ENCODE data around the gene RIMS1. TPM values are rescaled to one million over a fixed set of nuclear protein-coding genes. Genes with fewer than 3 reads are reported as not detected.

The RIMS1 gene
- total and polyA plus RNA-seq, 12 donors = 0.07 to 2.8 (median 0.20) TPM; not detected in 3

- no peaks in the 10 kb centered on the region for H3K36me3 ChIP-seq
- intact Hi-C loops (cut with DNase I) = no loop called here
- WGBS, 2 donors = 49 to 54% methylated on average over 7 of the region's 7 CpGs
- H3K4me1 ChIP-seq = peaks cover 0 to 8% (median 0%) of the 10 kb centered on the region in 9 donors
- ATAC-seq (no peak), DNase-seq (no peak)
- no peak overlapping the region for H3K4me3 ChIP-seq
- TF ChIP-seq, protein P1, sequence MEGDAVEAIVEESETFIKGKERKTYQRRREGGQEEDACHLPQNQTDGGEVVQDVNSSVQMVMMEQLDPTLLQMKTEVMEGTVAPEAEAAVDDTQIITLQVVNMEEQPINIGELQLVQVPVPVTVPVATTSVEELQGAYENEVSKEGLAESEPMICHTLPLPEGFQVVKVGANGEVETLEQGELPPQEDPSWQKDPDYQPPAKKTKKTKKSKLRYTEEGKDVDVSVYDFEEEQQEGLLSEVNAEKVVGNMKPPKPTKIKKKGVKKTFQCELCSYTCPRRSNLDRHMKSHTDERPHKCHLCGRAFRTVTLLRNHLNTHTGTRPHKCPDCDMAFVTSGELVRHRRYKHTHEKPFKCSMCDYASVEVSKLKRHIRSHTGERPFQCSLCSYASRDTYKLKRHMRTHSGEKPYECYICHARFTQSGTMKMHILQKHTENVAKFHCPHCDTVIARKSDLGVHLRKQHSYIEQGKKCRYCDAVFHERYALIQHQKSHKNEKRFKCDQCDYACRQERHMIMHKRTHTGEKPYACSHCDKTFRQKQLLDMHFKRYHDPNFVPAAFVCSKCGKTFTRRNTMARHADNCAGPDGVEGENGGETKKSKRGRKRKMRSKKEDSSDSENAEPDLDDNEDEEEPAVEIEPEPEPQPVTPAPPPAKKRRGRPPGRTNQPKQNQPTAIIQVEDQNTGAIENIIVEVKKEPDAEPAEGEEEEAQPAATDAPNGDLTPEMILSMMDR (IDR thresholded peaks at IDR 0.05) = no peak
- H3K27ac ChIP-seq = no peak overlapping the region
- peaks cover 0 to 60% (median 33%) of the 10 kb centered on the region in 7 donors for H3K27me3 ChIP-seq
- H3K9me3 ChIP-seq = no peaks in the 10 kb centered on the region
These were observed 2.5 kb downstream of the RIMS1 start for GRCh38 chr6:71888756-71889340.

GRCh38 chr6:71889366-71889765 is 3.0 kb downstream of the RIMS1 start:
- WGBS, 2 donors = 82 to 88% methylated on average over 1 of the region's 1 CpG
- Histone ChIP-seq H3K4me1 (peaks cover 0 to 8% (median 0%) of the 10 kb centered on the region in 9 donors), H3K27ac (no peak overlapping the region), H3K36me3 (no peaks in the 10 kb centered on the region), H3K4me3 (no peak overlapping the region), H3K27me3 (peaks cover 0 to 59% (median 33%) of the 10 kb centered on the region in 7 donors), H3K9me3 (no peaks in the 10 kb centered on the region)
- DNase-seq = no peak
- TF ChIP-seq, protein P1 (IDR thresholded peaks at IDR 0.05) = no peak
- ATAC-seq = no peak
- intact Hi-C loops (cut with DNase I) = no loop called here

DNA sequence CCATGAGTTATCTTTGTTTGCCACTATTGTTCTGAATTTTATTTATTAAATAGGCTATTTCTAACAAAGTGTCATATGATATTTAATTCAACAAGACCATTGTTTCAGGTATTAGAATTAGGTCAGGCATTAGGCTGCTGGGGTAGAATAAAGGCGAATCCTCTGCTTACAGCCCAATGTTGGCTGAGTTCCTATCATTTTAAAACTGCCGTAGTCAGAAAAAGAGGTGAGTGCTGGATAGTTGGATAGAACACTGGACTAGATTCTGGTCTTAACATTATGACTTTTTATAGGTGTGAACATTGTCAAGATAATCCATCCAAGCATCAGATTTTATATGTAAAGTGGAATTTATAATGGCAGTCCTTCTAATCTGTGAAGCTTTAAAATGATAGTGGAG is 6.3 kb downstream of the RIMS1 start:
- DNase-seq (no peak), ATAC-seq (no peak)
- H3K9me3 ChIP-seq = no peaks in the 10 kb centered on the region
- intact Hi-C loops (cut with DNase I) = no loop called here
- H3K27ac ChIP-seq = no peak overlapping the region
- TF ChIP-seq, protein P1 (IDR thresholded peaks at IDR 0.05) = no peak
- no peak overlapping the region for H3K4me3 ChIP-seq
- H3K4me1 ChIP-seq = no peaks in the 10 kb centered on the region
- WGBS, 2 donors = 79 to 84% methylated on average over 2 of the region's 2 CpGs
- H3K36me3 ChIP-seq = no peaks in the 10 kb centered on the region
- H3K27me3 ChIP-seq = peaks cover 0 to 30% (median 11%) of the 10 kb centered on the region in 7 donors

- H3K27me3 ChIP-seq = no peaks in the 10 kb centered on the region
- no peak for ATAC-seq
- no peak overlapping the region for H3K27ac ChIP-seq
- H3K36me3 ChIP-seq = no peaks in the 10 kb centered on the region
- TF ChIP-seq, protein P1 (IDR thresholded peaks at IDR 0.05) = no peak
- 56 to 68% methylated on average over 1 of the region's 1 CpG for WGBS, 2 donors
- peaks cover 0 to 6% (median 0%) of the 10 kb centered on the region in 11 donors for H3K9me3 ChIP-seq
- H3K4me1 ChIP-seq = no peaks in the 10 kb centered on the region
- intact Hi-C loops (cut with DNase I) = no loop called here
- H3K4me3 ChIP-seq = no peak overlapping the region
- no peak for DNase-seq
These were observed 14.3 kb downstream of the RIMS1 start for GRCh38 chr6:71900642-71901041.

Data from heart right ventricle (tissue), 16 donors.